Left renal cortex interstitium (tissue), 4 donors: ENCODE measurements around the gene KIF16B. TPM values are rescaled to one million over a fixed set of nuclear protein-coding genes. Genes with fewer than 3 reads are reported as not detected.

Source experiments
- DNase-seq, 4 donors: peaks; one replicate each; pipeline ENCODE4 v3.0.0-alpha.2; 2013; ENCODE audit warnings: low read depth in 4 of 4, low spot score in 2 of 4, missing footprints in 1 of 4
- polyA plus RNA-seq, 4 donors: library from polyadenylated mRNA; unstranded; fragments of 120-200 nt; gene quantifications; one replicate each; pipeline ENCODE4 v1.2.1, GENCODE V29; 2013; ENCODE audit not compliant: insufficient read length in 4 of 4

Gene KIF16B
- polyA plus RNA-seq, 4 donors = 16.8 to 26.0 (median 23.4) TPM

DNA sequence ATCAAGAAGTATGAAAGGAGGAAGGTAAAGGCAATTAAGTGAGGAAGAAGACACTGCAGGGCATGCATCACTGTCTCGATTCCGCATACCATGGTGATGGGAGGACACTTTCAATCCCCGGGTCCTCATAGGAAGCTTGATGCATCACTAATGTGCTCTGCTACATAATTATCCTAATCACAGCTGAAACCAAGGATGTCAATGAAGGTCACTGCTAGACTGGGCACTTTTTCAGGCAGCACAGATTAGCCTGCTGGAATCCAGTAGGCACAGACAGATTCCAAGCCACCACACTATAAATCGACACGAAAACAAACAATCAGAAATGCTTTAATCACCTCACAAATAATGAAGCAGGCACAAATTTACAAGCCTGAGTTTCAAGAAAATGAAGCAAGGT is 206.7 kb downstream of the KIF16B start:
- DNase-seq = no peak

GRCh38 chr20:16364320-16364687 is 208.9 kb downstream of the KIF16B start:
- DNase-seq = no peak

- no peak for DNase-seq
Observed at GRCh38 chr20:16363506-16364319, 209.5 kb downstream of the KIF16B start.

DNA sequence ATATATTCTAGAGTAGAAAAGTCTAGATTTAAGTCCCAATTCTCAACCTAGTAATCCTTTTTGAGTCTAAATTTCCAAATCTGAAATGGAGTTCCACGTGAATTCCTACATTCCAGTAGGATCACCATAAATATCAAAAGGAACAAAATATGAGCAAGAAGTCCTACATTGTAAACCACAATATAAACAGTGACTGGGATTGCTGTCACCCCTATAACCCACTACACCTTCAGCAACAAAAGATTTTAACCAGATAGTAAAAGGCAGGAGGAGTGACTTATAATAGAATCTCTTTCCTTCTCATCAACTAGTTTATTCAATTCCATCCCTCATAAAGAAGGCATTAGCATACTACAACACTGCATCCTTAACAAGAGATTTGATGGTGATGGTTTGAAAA is 210.6 kb downstream of the KIF16B start:
- no peak for DNase-seq

DNA sequence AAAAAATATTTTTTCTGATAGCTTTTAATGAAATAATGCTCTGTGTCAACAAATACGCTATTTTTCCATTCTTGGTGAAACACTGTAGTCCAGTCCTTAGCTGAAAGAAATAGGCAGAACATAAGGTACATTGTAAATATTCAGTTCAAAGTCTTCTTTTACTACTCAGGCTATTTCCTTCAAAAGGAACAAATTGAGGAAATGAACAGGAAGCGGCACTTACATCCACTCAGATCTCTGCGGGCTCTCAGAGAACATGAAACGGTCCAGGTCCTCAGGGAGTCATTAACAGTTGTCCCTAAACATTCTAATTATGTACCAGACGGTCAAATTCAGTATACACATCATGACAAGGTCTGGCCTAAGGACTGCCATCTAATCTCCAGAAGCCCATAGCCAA is 212.6 kb downstream of the KIF16B start:
- DNase-seq = no peak

- DNase-seq = no peak
Observed at GRCh38 chr20:16353417-16353781, 219.8 kb downstream of the KIF16B start.

DNA sequence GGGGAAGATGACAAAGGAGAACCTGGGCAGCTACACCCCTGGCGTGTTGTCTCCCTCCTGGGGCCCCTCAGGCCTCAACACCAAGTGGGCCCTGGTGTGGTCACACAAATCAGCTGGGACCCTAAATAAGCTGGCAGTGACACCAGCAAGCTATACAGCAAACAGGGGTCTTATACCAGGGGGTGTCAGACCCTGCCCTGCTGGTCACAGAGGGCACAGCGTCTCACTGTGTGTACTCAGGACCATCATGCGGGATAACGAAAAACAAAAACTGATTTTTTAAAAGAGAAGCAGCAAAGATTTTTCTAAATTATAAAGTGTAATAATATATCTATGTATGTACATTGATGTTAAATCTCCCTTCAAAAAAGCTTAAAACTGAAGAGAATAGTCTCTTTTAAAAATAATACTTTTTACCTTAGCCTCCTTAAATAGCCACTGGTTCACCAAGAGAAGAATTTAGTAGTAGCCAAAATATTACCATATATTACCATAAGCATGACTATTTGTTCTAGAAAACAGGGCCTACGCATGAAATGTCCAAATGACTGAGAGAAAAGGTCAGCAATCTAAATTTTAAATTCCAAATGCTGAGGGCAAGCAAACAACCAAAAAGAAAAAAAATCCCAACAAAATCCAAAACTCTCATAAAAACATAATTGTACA is 220.4 kb downstream of the KIF16B start:
- DNase-seq = no peak

- no peak for DNase-seq
Observed at GRCh38 chr20:16352321-16352720, 220.9 kb downstream of the KIF16B start.

DNA sequence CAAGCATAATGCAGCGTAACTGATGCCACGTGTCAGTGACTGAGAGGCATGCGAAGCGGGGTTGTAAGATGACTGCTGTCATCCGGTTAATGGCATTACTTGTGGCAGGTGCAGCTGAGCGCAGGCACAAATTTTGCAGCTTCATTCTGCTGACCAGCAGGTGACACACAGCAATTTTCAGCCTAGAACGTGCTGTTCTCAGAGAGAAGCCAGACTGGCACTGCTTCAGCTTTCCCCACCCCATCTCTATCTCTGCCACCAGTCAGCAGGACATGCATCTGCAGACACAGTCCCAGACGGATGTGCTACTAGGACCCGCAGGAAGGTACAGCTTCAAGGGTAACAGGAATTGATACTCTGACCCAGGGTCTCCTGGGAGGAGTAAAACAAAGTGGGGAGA is 221.8 kb downstream of the KIF16B start:
- no peak for DNase-seq

DNA sequence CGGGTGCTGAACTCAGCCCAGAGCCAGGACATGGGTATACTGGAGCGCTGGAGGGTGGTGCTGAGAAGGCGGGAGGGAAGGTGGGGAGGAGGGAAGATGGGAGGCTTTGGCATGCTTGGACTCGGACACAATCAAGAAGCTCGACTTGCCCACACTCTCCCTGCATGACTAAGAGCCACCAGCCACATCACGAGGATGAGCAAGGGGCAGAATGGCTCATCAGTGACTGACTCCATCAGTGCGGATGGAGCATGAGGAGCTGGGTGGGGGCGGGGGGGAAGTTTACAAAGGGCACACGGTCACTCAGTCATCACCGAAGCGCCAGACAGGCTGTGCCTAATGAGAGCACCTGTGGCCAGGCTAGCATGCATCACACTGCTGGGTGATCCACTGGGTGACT is 222.8 kb downstream of the KIF16B start:
- DNase-seq = no peak

GRCh38 chr20:16349523-16350260 is 223.6 kb downstream of the KIF16B start:
- DNase-seq = no peak

DNA sequence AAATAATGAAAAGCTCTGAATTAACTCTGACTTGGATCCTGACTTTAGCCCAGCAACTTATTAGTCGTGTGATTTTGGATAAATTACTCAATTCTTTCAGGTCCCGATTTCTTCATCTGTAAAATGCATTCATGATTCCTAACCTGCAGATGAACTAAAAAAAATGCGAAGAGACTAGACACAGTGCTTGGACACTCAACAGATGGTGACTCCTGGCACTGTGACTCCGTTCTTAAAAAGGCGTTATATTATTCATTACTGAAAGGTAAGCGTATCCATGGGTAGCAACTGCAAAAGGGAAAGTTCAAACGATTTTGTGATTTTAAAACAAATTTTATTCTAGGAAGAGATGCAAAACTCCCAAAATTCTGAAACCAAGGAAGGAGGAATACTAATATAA is 226.3 kb downstream of the KIF16B start:
- no peak for DNase-seq

- no peak for DNase-seq
Observed at GRCh38 chr20:16337707-16338106, 235.5 kb downstream of the KIF16B start.

DNA sequence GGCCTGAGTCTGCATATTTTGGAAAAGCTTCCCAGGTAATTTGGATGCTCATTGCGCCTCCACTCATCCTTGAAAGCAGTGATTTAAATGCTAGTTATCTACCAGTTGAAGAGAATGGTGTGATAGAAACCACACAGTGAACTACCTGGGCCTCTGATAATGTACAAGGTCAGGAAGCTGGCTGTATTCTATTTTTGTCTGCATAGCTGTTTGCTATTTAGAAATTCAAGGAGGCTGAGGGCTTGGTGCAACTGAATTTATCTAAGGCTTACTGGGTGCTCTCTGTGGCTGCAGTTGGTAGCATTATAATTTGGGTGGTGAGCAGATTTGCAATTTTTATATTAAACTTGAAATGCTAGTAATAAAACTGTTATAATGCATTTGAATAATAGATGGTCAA is 245.6 kb downstream of the KIF16B start:
- DNase-seq = no peak

- DNase-seq = no peak
Observed at GRCh38 chr20:16321291-16321690, 252.0 kb downstream of the KIF16B start.

GRCh38 chr20:16317445-16318362 is 255.5 kb downstream of the KIF16B start:
- no peak for DNase-seq

- DNase-seq = no peak
Observed at GRCh38 chr20:16316513-16316912, 256.7 kb downstream of the KIF16B start.

GRCh38 chr20:16314748-16315159 is 258.5 kb downstream of the KIF16B start:
- no peak for DNase-seq

- DNase-seq = no peak
Observed at GRCh38 chr20:16314320-16314719, 258.9 kb downstream of the KIF16B start.

DNA sequence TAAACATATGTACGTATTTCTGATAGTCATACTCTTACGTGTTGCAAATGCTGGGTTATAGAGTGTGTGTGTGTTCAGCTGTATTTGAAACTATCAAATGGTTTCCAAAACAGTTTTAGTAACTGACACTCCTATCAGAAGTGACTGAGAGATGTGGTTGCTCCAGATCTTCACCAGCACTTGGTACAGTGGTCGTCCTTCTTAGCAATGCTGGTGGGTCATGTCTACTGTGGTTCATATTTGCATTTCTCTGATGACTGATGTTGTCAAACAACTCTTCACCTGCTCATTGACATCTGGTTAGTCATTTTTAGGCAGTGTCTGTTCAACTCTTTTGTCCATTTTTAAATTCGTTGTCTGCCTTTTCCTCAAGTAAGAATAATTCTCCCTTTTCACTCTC is 259.3 kb downstream of the KIF16B start:
- no peak for DNase-seq

GRCh38 chr20:16312998-16313397 is 260.2 kb downstream of the KIF16B start:
- no peak for DNase-seq
